PFSK-1 (cell line): Measurements from ENCODE around the gene TTC39C.

ENCODE experiments used
- POLR2AphosphoS5 ChIP-seq: IDR thresholded peaks from 2 replicates; pipeline ENCODE4 v1.6.1; 2012; ENCODE audit warnings: low read depth, mild to moderate bottlenecking, control low read depth, low read length, moderate library complexity
- REST ChIP-seq, 2 experiments: IDR thresholded peaks; 2 replicates each; pipeline versions ENCODE4 v1.6.1 to v1.8.0; 2011 to 2012; ENCODE audit warnings: low read depth in 2 of 2, low read length in 2 of 2, control low read depth in 1 of 2, inconsistent platforms in 1 of 2, mild to moderate bottlenecking in 1 of 2, moderate library complexity in 1 of 2; ENCODE audit not compliant: insufficient read depth in 1 of 2
- SIN3A ChIP-seq: IDR thresholded peaks from 2 replicates; pipeline ENCODE4 v1.6.1; 2012; ENCODE audit warnings: mild to moderate bottlenecking, low read length, moderate library complexity, borderline replicate concordance; ENCODE audit not compliant: insufficient read depth
- TAF1 ChIP-seq: IDR thresholded peaks from 2 replicates; pipeline ENCODE4 v1.6.1; 2012; ENCODE audit warnings: low read length, control low read depth, borderline replicate concordance; ENCODE audit not compliant: insufficient read depth

DNA sequence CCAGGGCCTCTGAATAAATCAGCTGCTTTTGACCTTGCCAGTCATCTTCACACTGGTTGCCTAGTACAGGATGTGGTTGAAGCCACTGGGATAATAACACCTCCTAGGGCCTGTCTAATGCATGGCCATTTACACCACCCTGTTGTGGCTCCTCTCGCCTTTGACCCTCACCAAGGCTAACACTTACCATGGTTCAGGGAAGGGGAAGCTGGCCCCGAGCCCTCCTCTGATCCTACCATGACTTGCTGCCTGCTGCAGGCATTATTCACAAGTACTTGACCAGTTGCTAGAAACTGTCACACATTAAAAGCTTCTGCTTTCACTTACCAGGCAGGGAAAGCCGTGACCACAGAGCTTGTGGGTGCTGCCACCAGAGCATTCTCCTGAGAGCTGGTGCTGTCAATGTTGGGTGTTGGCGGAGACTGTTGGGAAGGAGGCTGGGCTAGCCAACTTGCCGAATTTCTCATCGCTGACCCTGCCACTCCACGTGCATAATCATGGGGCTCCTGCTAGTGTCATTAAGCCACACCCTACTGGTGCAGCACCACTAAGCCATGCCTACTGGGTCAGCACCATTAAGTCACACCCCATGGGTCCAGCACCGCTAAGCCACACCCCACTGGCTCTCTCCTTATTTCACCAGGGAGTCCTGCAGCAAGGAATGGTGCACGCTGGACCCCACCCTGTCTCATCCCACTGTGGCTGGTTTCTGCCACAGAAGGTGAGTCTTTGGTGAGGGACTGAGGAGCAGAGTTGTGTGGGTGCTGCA lies 47.0 kb upstream of the TTC39C start:
- no peak for TF ChIP-seq REST (IDR thresholded peaks at IDR 0.05; ENCODE audit: insufficient read depth in 1 of 2, low read depth in 2 of 2, low read length in 2 of 2)
- TF ChIP-seq POLR2AphosphoS5, result no peak
- no peak for TF ChIP-seq SIN3A
- TF ChIP-seq TAF1, result no peak
